Measurements from ENCODE around the gene DOCK4.

- TF ChIP-seq CTCF (IDR thresholded peaks at IDR 0.05) = no peak
- no peak for TF ChIP-seq POLR2A (IDR thresholded peaks at IDR 0.05)
- no peak for TF ChIP-seq EP300 (IDR thresholded peaks at IDR 0.05; ENCODE audit: low read depth)
Observed at GRCh38 chr7:111839261-111839660, 366.9 kb downstream of the DOCK4 start.
